Activated T-helper 2 cell treated with anti-CD3 and anti-CD28 coated beads, Interferon-gamma antibody, Interleukin-2, Interleukin-4, amounts not matched to agents 10 μg/mL and 5 μg/mL and 100 μg/mL, durations not matched to agents 14 hours and 24 hours and 36 hours (primary cell): ENCODE measurements around the gene SLC25A1. TPM values are rescaled to one million over a fixed set of nuclear protein-coding genes. Genes with fewer than 3 reads are reported as not detected.
"Not testable (repeated sequence)": the region's sequence is repeated elsewhere in the genome, so short reads cannot be mapped to it uniquely, and the experiment has no call there.

Source experiments
- DNase-seq: peaks from one replicate; pipeline ENCODE4 v3.0.0; 2021; ENCODE audit warnings: low spot score
- H3K27ac Mint-ChIP-seq: one replicate; pipeline ENCODE4 v1.8.0; 2021; ENCODE audit warnings: mixed read lengths
- H3K27me3 Mint-ChIP-seq: one replicate; pipeline ENCODE4 v1.8.0; 2021; ENCODE audit warnings: low read depth, mixed read lengths
- H3K36me3 Mint-ChIP-seq: one replicate; pipeline ENCODE4 v1.8.0; 2021; ENCODE audit warnings: low read depth, mixed read lengths
- H3K4me1 Mint-ChIP-seq: one replicate; pipeline ENCODE4 v1.8.0; 2021; ENCODE audit warnings: low read depth, mixed read lengths
- H3K4me3 Mint-ChIP-seq: one replicate; pipeline ENCODE4 v1.8.0; 2021; ENCODE audit warnings: low read depth, mild to moderate bottlenecking, moderate library complexity, mixed read lengths
- H3K9me3 Mint-ChIP-seq: one replicate; pipeline ENCODE4 v1.8.0; 2021; ENCODE audit warnings: mixed read lengths
- intact Hi-C: fragments of 100-400 bp; cut with micrococcal nuclease; formaldehyde crosslinking; loops from one replicate; pipeline ENCODE4 v1.15.1; 2023
- total RNA-seq: library from RNA; stranded (reverse); gene quantifications from 2 replicates; pipeline ENCODE4 v1.2.3, GENCODE V29; 2022

The SLC25A1 gene
- total RNA-seq, 1 donor from 2014 or later, result 52.0 TPM

- Mint-ChIP-seq H3K27me3 (peaks cover 11% of the 10 kb centered on the region), H3K36me3 (peaks cover 17% of the 10 kb centered on the region), H3K4me1 (peaks cover 25% of the 10 kb centered on the region), H3K4me3 (peak overlapping the region; percentile 13), H3K27ac (no peak overlapping the region), H3K9me3 (no peaks in the 10 kb centered on the region)
- DNase-seq, result no peak
- intact Hi-C loops, result no loop called here
These were observed 4.2 kb downstream of the SLC25A1 start for GRCh38 chr22:19174106-19175025.

GRCh38 chr22:19173047-19174035, 5.2 kb downstream of the SLC25A1 start:
- Mint-ChIP-seq H3K4me1 (peaks cover 22% of the 10 kb centered on the region), H3K36me3 (peaks cover 17% of the 10 kb centered on the region), H3K9me3 (no peaks in the 10 kb centered on the region), H3K27me3 (peaks cover 19% of the 10 kb centered on the region), H3K4me3 (peak overlapping the region; percentile 98), H3K27ac (peak overlapping the region; percentile 91)
- DNase-seq, result no peak
- intact Hi-C loops, result no loop called here

DNA sequence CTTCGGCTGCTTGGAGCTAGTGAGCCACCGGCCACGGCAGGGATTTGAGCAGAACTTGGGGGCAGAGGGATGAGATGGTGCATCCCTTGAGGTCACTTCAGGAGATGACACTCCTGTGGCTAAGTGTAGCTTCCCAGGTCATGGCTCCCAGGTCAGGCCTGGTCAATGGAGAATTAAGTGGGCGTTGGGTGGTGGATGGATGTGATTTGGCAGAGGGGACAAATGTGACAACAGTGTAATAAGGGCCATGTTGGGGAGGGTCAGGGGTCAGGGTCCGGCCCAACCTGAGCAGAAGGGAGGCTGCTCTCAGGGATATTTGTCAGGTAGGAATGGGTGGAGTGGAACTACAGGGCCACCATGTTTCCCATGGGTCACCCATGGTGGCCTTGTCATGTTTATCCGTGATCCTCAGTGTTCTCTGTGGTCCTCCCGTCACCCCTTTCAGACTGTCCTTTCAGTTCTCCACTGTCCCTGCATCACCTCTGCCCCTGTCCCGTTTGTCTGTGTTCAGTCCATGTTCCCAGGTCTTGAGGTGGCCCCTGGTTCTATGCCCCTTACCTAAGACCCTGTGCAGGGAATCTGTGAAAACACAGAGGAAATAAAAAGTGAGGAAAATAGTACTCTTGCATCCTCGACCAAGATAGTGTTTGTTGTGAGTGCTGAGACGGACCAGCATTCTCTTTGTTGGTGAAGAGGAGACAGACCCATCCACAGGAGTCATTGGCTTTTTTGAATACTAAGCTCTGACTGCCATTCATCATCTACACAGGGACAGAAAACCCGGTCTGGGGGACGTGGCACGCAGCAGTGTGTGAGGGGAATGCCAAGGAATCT, 6.1 kb downstream of the SLC25A1 start:
- Mint-ChIP-seq H3K36me3 (peaks cover 17% of the 10 kb centered on the region), H3K27me3 (peaks cover 28% of the 10 kb centered on the region), H3K27ac (peak overlapping the region; percentile 91), H3K4me3 (peak overlapping the region; percentile 98), H3K4me1 (peaks cover 22% of the 10 kb centered on the region), H3K9me3 (no peaks in the 10 kb centered on the region)
- DNase-seq, result no peak
- intact Hi-C loops, result no loop called here

GRCh38 chr22:19169947-19170318, 8.6 kb downstream of the SLC25A1 start:
- intact Hi-C loops, result no loop called here
- peaks cover 21% of the 10 kb centered on the region for H3K4me1 Mint-ChIP-seq

GRCh38 chr22:19169002-19169946, 9.3 kb downstream of the SLC25A1 start:
- Mint-ChIP-seq H3K4me1 (peaks cover 21% of the 10 kb centered on the region), H3K27me3 (peaks cover 32% of the 10 kb centered on the region), H3K36me3 (peaks cover 11% of the 10 kb centered on the region), H3K4me3 (peak overlapping the region; percentile 45), H3K27ac (no peak overlapping the region), H3K9me3 (no peaks in the 10 kb centered on the region)
- DNase-seq, result no peak
- intact Hi-C loops, result no loop called here

More at GRCh38 chr22:19169947-19170318, 8.6 kb downstream of the SLC25A1 start:
- peaks cover 11% of the 10 kb centered on the region for H3K36me3 Mint-ChIP-seq
- no peak for DNase-seq
- H3K27me3 Mint-ChIP-seq, result peaks cover 29% of the 10 kb centered on the region
- H3K27ac Mint-ChIP-seq, result no peak overlapping the region
- peak overlapping the region; percentile 98 for H3K4me3 Mint-ChIP-seq
- no peaks in the 10 kb centered on the region for H3K9me3 Mint-ChIP-seq

DNA sequence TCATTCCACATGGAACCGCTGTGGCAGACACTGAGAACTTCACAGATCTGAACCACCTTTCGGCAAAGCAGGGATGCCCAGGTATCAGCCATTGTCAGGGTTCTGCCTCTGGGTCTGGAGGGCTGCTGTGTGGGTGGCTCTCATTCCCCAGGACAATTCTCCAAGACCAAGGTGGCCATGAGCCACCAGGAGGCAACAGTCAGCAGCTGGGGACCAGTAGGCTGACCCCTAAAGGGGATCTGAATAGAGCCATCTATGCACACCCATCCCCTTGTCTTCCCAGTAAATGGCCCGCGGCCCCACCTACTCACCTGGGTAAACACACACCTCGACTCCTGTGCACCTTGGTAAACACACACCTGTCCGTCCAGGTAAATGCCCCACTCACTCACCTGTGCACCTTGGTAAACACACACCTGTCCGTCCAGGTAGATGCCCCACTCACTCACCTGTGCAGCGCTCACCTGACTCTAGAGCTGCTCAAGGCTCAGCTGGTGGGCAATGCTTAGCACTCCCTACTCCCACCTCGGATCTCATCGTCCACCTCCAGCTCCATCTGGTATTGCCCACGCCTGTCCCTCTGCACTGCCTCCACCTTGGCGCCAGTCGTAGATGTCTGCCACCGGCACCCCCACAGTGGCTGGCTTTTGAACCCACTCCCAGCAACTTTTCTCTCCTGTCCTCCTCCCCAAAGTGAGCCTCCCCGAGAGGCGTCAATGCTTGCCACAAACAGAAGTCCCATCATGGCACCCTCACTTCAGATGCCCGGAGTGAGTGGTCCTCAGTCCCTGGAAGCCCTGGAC, 10.2 kb downstream of the SLC25A1 start:
- Mint-ChIP-seq H3K27ac (no peak overlapping the region), H3K4me3 (no peak overlapping the region), H3K36me3 (peaks cover 8% of the 10 kb centered on the region), H3K27me3 (peaks cover 32% of the 10 kb centered on the region), H3K9me3 (no peaks in the 10 kb centered on the region), H3K4me1 (peaks cover 17% of the 10 kb centered on the region)
- DNase-seq, result no peak
- intact Hi-C loops, result no loop called here

- peaks cover 32% of the 10 kb centered on the region for H3K27me3 Mint-ChIP-seq
- intact Hi-C loops, result no loop called here
- no peaks in the 10 kb centered on the region for H3K9me3 Mint-ChIP-seq
- peaks cover 3% of the 10 kb centered on the region for H3K36me3 Mint-ChIP-seq
- H3K4me3 Mint-ChIP-seq, result no peak overlapping the region
- H3K4me1 Mint-ChIP-seq, result peaks cover 11% of the 10 kb centered on the region
- no peak for DNase-seq
- no peak overlapping the region for H3K27ac Mint-ChIP-seq
These were observed 11.2 kb downstream of the SLC25A1 start for GRCh38 chr22:19167106-19167869.

- Mint-ChIP-seq H3K9me3 (no peaks in the 10 kb centered on the region), H3K4me3 (no peak overlapping the region), H3K27me3 (peaks cover 32% of the 10 kb centered on the region), H3K36me3 (no peaks in the 10 kb centered on the region), H3K27ac (no peak overlapping the region), H3K4me1 (peaks cover 8% of the 10 kb centered on the region)
- intact Hi-C loops, result no loop called here
- no peak for DNase-seq
These were observed 12.1 kb downstream of the SLC25A1 start for GRCh38 chr22:19166421-19166820.

- no peak overlapping the region for H3K27ac Mint-ChIP-seq
- DNase-seq, result no peak
- intact Hi-C loops, result no loop called here
- H3K27me3 Mint-ChIP-seq, result peaks cover 22% of the 10 kb centered on the region
- no peaks in the 10 kb centered on the region for H3K4me1 Mint-ChIP-seq
- no peak overlapping the region for H3K4me3 Mint-ChIP-seq
- H3K9me3 Mint-ChIP-seq, result no peaks in the 10 kb centered on the region
- no peaks in the 10 kb centered on the region for H3K36me3 Mint-ChIP-seq
These were observed 14.1 kb downstream of the SLC25A1 start for GRCh38 chr22:19164425-19164824.

DNA sequence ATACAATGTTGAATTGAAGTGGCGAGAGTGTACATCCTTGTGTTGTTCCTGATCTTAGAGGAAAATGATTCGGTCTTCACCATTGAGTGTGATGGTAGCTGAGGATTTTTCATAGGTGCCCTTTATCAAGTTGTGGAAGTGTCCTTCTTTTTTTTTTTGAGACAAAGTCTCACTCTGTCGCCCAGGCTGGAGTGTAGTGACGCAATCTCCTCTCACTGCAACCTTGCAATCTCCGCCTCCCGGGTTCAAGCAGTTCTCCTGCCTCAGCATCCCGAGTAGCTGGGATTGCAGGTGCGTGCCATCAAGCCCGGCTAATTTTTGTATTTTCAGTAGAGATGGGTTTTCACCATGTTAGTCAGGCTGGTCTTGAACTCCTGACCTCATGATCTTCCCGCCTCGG, 19.9 kb downstream of the SLC25A1 start:
- H3K9me3 Mint-ChIP-seq, intact Hi-C loops, H3K27ac Mint-ChIP-seq, H3K4me3 Mint-ChIP-seq, DNase-seq, H3K36me3 Mint-ChIP-seq, H3K27me3 Mint-ChIP-seq, H3K4me1 Mint-ChIP-seq: not testable (repeated sequence)
